SK-N-SH treated with all-trans-retinoic acid at 6 μM for 48 hours (cell line): ENCODE data around the gene HES6.

Experiments used
- ATAC-seq: fragments of 200-7000 bp; cut with Tn5 transposase; 3 replicates; pipeline ENCODE4 v1.9.1; 2020; ENCODE audit warnings: mild to moderate bottlenecking, moderate library complexity
- CSDC2 ChIP-seq: fragments of 250-450 bp; sonication (Bioruptor Pico); IDR thresholded peaks from 2 replicates; pipeline ENCODE4 v1.5.0; 2020; ENCODE audit warnings: mild to moderate bottlenecking, moderate library complexity
- ESRRG ChIP-seq: fragments of 250-450 bp; sonication (Bioruptor Pico); IDR thresholded peaks from 2 replicates; pipeline ENCODE4 v1.6.1; 2021; ENCODE audit warnings: mild to moderate bottlenecking
- GLIS3 ChIP-seq: fragments of 250-450 bp; sonication (Bioruptor Pico); IDR thresholded peaks from 2 replicates; pipeline ENCODE4 v1.5.0; 2020; ENCODE audit warnings: mild to moderate bottlenecking, moderate library complexity
- ISL1 ChIP-seq: fragments of 250-450 bp; sonication (Bioruptor Pico); IDR thresholded peaks from 2 replicates; pipeline ENCODE4 v2.1.2; 2022; ENCODE audit warnings: mild to moderate bottlenecking, moderate library complexity
- OSR1 ChIP-seq: fragments of 250-450 bp; sonication (Bioruptor Pico); IDR thresholded peaks from 2 replicates; pipeline ENCODE4 v1.8.0; 2022; ENCODE audit warnings: moderate library complexity, mild to moderate bottlenecking, inconsistent platforms
- PPARA ChIP-seq: fragments of 250-450 bp; sonication (Bioruptor Pico); IDR thresholded peaks from 2 replicates; pipeline ENCODE4 v1.5.0; 2020; ENCODE audit warnings: mild to moderate bottlenecking, borderline replicate concordance
- RARB ChIP-seq: fragments of 250-450 bp; sonication (Bioruptor Pico); IDR thresholded peaks from 2 replicates; pipeline ENCODE4 v1.8.0; 2021; ENCODE audit warnings: mild to moderate bottlenecking, moderate library complexity
- SNAI2 ChIP-seq: fragments of 250-450 bp; sonication (Bioruptor Pico); IDR thresholded peaks from 2 replicates; pipeline ENCODE4 v1.5.0; 2020; ENCODE audit warnings: mild to moderate bottlenecking, moderate library complexity
- TCF4 ChIP-seq: fragments of 250-450 bp; sonication (Bioruptor Pico); IDR thresholded peaks from 2 replicates; pipeline ENCODE4 v1.8.0; 2021; ENCODE audit warnings: mild to moderate bottlenecking, moderate library complexity, borderline replicate concordance
- TOX ChIP-seq: fragments of 250-450 bp; sonication (Bioruptor Pico); IDR thresholded peaks from 2 replicates; pipeline ENCODE4 v1.8.0; 2021; ENCODE audit warnings: mild to moderate bottlenecking, moderate library complexity, borderline replicate concordance
- ZC3H10 ChIP-seq: fragments of 250-450 bp; sonication (Bioruptor Pico); IDR thresholded peaks from 2 replicates; pipeline ENCODE4 v1.5.1; 2021; ENCODE audit warnings: mild to moderate bottlenecking, moderate library complexity
- ZFP3 ChIP-seq: fragments of 250-450 bp; sonication (Bioruptor Pico); IDR thresholded peaks from 2 replicates; pipeline ENCODE4 v1.5.0; 2020; ENCODE audit warnings: mild to moderate bottlenecking, moderate library complexity
- ZFP30 ChIP-seq: fragments of 450-650 bp; formaldehyde crosslinking; IDR thresholded peaks from 2 replicates; pipeline ENCODE4 v1.5.0; 2022; ENCODE audit warnings: mild to moderate bottlenecking, moderate library complexity
- ZNF70 ChIP-seq: fragments of 450-650 bp; formaldehyde crosslinking; IDR thresholded peaks from 2 replicates; pipeline ENCODE4 v1.5.0; 2020; ENCODE audit warnings: mild to moderate bottlenecking, moderate library complexity
- ZNF8 ChIP-seq: fragments of 450-650 bp; formaldehyde crosslinking; IDR thresholded peaks from 2 replicates; pipeline ENCODE4 v1.5.0; 2020; ENCODE audit warnings: mild to moderate bottlenecking, moderate library complexity
- TF ChIP-seq, protein P1 (sequence below): fragments of 250-450 bp; sonication (Bioruptor Pico); IDR thresholded peaks from 2 replicates; pipeline ENCODE4 v1.8.0; 2020; ENCODE audit warnings: mild to moderate bottlenecking, moderate library complexity, borderline replicate concordance
- TF ChIP-seq, protein P2 (sequence below): fragments of 250-450 bp; sonication (Bioruptor Pico); IDR thresholded peaks from 2 replicates; pipeline ENCODE4 v1.5.1; 2021; ENCODE audit warnings: mild to moderate bottlenecking, moderate library complexity
- TF ChIP-seq, protein P3 (sequence below): fragments of 250-450 bp; sonication (Bioruptor Pico); IDR thresholded peaks from 2 replicates; pipeline ENCODE4 v1.5.0; 2020; ENCODE audit warnings: mild to moderate bottlenecking, moderate library complexity
- TF ChIP-seq, protein P4 (sequence below): fragments of 250-450 bp; sonication (Bioruptor Pico); IDR thresholded peaks from 2 replicates; pipeline ENCODE4 v1.8.0; 2021; ENCODE audit warnings: low read depth, mild to moderate bottlenecking, moderate library complexity, borderline replicate concordance
- TF ChIP-seq, protein P5 (sequence below): fragments of 250-450 bp; sonication (Bioruptor Pico); IDR thresholded peaks from 2 replicates; pipeline ENCODE4 v1.5.1; 2020; ENCODE audit warnings: low read depth, mild to moderate bottlenecking, moderate library complexity

Gene HES6

DNA sequence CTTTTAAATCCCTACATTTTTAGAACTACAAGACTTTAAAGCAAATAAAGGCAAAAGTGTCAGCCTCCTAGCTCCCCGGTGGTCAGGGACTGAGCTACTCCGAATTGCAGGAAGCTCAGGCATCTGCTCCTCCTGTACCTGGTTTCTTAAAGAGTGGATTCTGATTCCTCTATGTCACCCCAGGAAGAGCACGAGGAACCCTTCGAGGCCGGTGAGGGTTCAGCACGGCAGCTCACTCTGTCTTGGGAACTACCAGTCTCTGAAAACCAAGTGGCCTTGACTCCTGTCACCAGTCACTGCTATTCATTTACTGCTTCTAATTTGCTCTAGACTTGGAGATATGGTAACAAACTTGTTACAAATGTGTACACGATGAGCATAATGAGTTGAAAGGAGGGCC, 46.3 kb upstream of the HES6 start:
- TF ChIP-seq ZNF8: no peak
- no peak for TF ChIP-seq RARB (CRISPR knock-in tag)
- TF ChIP-seq TOX (CRISPR knock-in tag): no peak
- TF ChIP-seq, protein P1, sequence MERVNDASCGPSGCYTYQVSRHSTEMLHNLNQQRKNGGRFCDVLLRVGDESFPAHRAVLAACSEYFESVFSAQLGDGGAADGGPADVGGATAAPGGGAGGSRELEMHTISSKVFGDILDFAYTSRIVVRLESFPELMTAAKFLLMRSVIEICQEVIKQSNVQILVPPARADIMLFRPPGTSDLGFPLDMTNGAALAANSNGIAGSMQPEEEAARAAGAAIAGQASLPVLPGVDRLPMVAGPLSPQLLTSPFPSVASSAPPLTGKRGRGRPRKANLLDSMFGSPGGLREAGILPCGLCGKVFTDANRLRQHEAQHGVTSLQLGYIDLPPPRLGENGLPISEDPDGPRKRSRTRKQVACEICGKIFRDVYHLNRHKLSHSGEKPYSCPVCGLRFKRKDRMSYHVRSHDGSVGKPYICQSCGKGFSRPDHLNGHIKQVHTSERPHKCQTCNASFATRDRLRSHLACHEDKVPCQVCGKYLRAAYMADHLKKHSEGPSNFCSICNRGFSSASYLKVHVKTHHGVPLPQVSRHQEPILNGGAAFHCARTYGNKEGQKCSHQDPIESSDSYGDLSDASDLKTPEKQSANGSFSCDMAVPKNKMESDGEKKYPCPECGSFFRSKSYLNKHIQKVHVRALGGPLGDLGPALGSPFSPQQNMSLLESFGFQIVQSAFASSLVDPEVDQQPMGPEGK: no peak
- no peak for TF ChIP-seq ZNF70 (CRISPR knock-in tag)
- TF ChIP-seq ZFP30: no peak
- TF ChIP-seq CSDC2 (CRISPR knock-in tag): no peak
- TF ChIP-seq, protein P2, sequence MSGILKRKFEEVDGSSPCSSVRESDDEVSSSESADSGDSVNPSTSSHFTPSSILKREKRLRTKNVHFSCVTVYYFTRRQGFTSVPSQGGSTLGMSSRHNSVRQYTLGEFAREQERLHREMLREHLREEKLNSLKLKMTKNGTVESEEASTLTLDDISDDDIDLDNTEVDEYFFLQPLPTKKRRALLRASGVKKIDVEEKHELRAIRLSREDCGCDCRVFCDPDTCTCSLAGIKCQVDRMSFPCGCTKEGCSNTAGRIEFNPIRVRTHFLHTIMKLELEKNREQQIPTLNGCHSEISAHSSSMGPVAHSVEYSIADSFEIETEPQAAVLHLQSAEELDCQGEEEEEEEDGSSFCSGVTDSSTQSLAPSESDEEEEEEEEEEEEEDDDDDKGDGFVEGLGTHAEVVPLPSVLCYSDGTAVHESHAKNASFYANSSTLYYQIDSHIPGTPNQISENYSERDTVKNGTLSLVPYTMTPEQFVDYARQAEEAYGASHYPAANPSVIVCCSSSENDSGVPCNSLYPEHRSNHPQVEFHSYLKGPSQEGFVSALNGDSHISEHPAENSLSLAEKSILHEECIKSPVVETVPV (CRISPR knock-in tag): no peak
- no peak for TF ChIP-seq ZFP3 (CRISPR knock-in tag)
- no peak for TF ChIP-seq OSR1 (CRISPR knock-in tag)
- TF ChIP-seq, protein P3, sequence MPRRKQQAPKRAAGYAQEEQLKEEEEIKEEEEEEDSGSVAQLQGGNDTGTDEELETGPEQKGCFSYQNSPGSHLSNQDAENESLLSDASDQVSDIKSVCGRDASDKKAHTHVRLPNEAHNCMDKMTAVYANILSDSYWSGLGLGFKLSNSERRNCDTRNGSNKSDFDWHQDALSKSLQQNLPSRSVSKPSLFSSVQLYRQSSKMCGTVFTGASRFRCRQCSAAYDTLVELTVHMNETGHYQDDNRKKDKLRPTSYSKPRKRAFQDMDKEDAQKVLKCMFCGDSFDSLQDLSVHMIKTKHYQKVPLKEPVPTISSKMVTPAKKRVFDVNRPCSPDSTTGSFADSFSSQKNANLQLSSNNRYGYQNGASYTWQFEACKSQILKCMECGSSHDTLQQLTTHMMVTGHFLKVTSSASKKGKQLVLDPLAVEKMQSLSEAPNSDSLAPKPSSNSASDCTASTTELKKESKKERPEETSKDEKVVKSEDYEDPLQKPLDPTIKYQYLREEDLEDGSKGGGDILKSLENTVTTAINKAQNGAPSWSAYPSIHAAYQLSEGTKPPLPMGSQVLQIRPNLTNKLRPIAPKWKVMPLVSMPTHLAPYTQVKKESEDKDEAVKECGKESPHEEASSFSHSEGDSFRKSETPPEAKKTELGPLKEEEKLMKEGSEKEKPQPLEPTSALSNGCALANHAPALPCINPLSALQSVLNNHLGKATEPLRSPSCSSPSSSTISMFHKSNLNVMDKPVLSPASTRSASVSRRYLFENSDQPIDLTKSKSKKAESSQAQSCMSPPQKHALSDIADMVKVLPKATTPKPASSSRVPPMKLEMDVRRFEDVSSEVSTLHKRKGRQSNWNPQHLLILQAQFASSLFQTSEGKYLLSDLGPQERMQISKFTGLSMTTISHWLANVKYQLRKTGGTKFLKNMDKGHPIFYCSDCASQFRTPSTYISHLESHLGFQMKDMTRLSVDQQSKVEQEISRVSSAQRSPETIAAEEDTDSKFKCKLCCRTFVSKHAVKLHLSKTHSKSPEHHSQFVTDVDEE: no peak
- TF ChIP-seq ISL1 (CRISPR knock-in tag): no peak
- ATAC-seq: no peak

DNA sequence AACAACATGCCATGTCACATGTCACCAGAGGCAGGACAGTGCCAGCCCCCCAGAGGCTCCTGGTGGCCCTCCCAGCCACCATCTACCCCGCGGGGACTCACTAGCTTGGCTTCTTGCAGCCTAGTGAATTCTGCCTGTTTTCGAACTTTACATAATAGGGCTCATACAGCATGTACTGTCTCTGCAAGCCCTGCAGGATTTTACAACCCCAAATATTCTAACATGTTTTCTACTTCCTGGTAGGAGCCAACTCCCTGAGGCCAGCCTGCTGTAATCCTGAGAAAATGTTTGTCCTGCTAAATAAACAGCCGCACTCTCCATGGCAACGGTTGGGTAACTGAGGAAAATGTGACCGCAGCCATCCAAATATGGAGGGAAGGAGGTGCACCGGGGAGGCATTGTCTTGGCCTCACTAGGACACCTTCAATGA, 45.8 kb upstream of the HES6 start:
- TF ChIP-seq, protein P4, sequence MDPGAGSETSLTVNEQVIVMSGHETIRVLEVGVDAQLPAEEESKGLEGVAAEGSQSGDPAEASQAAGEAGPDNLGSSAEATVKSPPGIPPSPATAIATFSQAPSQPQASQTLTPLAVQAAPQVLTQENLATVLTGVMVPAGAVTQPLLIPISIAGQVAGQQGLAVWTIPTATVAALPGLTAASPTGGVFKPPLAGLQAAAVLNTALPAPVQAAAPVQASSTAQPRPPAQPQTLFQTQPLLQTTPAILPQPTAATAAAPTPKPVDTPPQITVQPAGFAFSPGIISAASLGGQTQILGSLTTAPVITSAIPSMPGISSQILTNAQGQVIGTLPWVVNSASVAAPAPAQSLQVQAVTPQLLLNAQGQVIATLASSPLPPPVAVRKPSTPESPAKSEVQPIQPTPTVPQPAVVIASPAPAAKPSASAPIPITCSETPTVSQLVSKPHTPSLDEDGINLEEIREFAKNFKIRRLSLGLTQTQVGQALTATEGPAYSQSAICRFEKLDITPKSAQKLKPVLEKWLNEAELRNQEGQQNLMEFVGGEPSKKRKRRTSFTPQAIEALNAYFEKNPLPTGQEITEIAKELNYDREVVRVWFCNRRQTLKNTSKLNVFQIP (CRISPR knock-in tag): no peak
- TF ChIP-seq ISL1 (CRISPR knock-in tag) (no peak), OSR1 (CRISPR knock-in tag) (no peak), RARB (CRISPR knock-in tag) (no peak), PPARA (CRISPR knock-in tag) (no peak), GLIS3 (CRISPR knock-in tag) (no peak), CSDC2 (CRISPR knock-in tag) (no peak), ZNF70 (CRISPR knock-in tag) (no peak), ZFP30 (no peak), ESRRG (CRISPR knock-in tag) (no peak), ZC3H10 (CRISPR knock-in tag) (no peak), SNAI2 (CRISPR knock-in tag) (no peak), TCF4 (CRISPR knock-in tag) (no peak)
- TF ChIP-seq, protein P2 (CRISPR knock-in tag): no peak
- TF ChIP-seq, protein P3: no peak
- TF ChIP-seq, protein P1: no peak
- TF ChIP-seq, protein P5, sequence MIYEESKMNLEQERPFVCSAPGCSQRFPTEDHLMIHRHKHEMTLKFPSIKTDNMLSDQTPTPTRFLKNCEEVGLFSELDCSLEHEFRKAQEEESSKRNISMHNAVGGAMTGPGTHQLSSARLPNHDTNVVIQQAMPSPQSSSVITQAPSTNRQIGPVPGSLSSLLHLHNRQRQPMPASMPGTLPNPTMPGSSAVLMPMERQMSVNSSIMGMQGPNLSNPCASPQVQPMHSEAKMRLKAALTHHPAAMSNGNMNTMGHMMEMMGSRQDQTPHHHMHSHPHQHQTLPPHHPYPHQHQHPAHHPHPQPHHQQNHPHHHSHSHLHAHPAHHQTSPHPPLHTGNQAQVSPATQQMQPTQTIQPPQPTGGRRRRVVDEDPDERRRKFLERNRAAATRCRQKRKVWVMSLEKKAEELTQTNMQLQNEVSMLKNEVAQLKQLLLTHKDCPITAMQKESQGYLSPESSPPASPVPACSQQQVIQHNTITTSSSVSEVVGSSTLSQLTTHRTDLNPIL (CRISPR knock-in tag): no peak
- no peak for ATAC-seq
